ENCODE results near the gene ZNF668.

The ZNF668 gene

GRCh38 chr16:31086629-31086906 lies 12.5 kb upstream of the ZNF668 start (continued):
- TF ChIP-seq PATZ1 (CRISPR knock-in tag; IDR thresholded peaks at IDR 0.05; ENCODE audit: borderline replicate concordance) (no peak), ZNF70 (CRISPR knock-in tag; IDR thresholded peaks at IDR 0.05) (no peak), RARB (CRISPR knock-in tag; IDR thresholded peaks at IDR 0.05) (no peak), OSR1 (CRISPR knock-in tag; IDR thresholded peaks at IDR 0.05) (no peak), ZNF565 (CRISPR knock-in tag; conservative IDR thresholded peaks at IDR 0.05; ENCODE audit: low read depth) (no peak)

GRCh38 chr16:31085873-31086628 lies 12.0 kb upstream of the ZNF668 start:
- no peak for ATAC-seq
- TF ChIP-seq TCF4 (CRISPR knock-in tag; IDR thresholded peaks at IDR 0.05; ENCODE audit: borderline replicate concordance) (no peak), ZNF8 (CRISPR knock-in tag; IDR thresholded peaks at IDR 0.05) (no peak), ESRRG (CRISPR knock-in tag; IDR thresholded peaks at IDR 0.05) (no peak), ZNF70 (CRISPR knock-in tag; IDR thresholded peaks at IDR 0.05) (no peak), BACH2 (CRISPR knock-in tag; IDR thresholded peaks at IDR 0.05; ENCODE audit: borderline replicate concordance) (no peak), RARB (CRISPR knock-in tag; IDR thresholded peaks at IDR 0.05) (no peak), PATZ1 (CRISPR knock-in tag; IDR thresholded peaks at IDR 0.05; ENCODE audit: borderline replicate concordance) (no peak), OSR1 (CRISPR knock-in tag; IDR thresholded peaks at IDR 0.05) (no peak), CSRNP3 (CRISPR knock-in tag; IDR thresholded peaks at IDR 0.05) (no peak), ZFP3 (CRISPR knock-in tag; IDR thresholded peaks at IDR 0.05) (no peak), TOX (CRISPR knock-in tag; IDR thresholded peaks at IDR 0.05; ENCODE audit: borderline replicate concordance) (no peak), TSHZ2 (CRISPR knock-in tag; IDR thresholded peaks at IDR 0.05) (no peak), ZFP30 (CRISPR knock-in tag; IDR thresholded peaks at IDR 0.05) (no peak), ZNF565 (CRISPR knock-in tag; conservative IDR thresholded peaks at IDR 0.05; ENCODE audit: low read depth) (no peak)

GRCh38 chr16:31085411-31085810 lies 11.4 kb upstream of the ZNF668 start:
- no peak for ATAC-seq
- TF ChIP-seq CREB5 (CRISPR knock-in tag; IDR thresholded peaks at IDR 0.05; ENCODE audit: low read depth) (no peak), PATZ1 (CRISPR knock-in tag; IDR thresholded peaks at IDR 0.05; ENCODE audit: borderline replicate concordance) (no peak), OSR1 (CRISPR knock-in tag; IDR thresholded peaks at IDR 0.05) (no peak), PPARA (CRISPR knock-in tag; IDR thresholded peaks at IDR 0.05; ENCODE audit: borderline replicate concordance) (no peak), ISL1 (CRISPR knock-in tag; IDR thresholded peaks at IDR 0.05) (no peak), ESRRG (CRISPR knock-in tag; IDR thresholded peaks at IDR 0.05) (no peak), GLIS3 (CRISPR knock-in tag; IDR thresholded peaks at IDR 0.05) (no peak), TOX (CRISPR knock-in tag; IDR thresholded peaks at IDR 0.05; ENCODE audit: borderline replicate concordance) (no peak), CSRNP3 (CRISPR knock-in tag; IDR thresholded peaks at IDR 0.05) (no peak), ARNTL (CRISPR knock-in tag; IDR thresholded peaks at IDR 0.05; ENCODE audit: borderline replicate concordance, low read depth) (no peak), TCF4 (CRISPR knock-in tag; IDR thresholded peaks at IDR 0.05; ENCODE audit: borderline replicate concordance) (no peak), ZFP30 (CRISPR knock-in tag; IDR thresholded peaks at IDR 0.05) (no peak), BACH2 (CRISPR knock-in tag; IDR thresholded peaks at IDR 0.05; ENCODE audit: borderline replicate concordance) (no peak), TSHZ2 (CRISPR knock-in tag; IDR thresholded peaks at IDR 0.05) (no peak), CSDC2 (CRISPR knock-in tag; IDR thresholded peaks at IDR 0.05) (no peak)
